Activated CD4-positive, alpha-beta memory T cell treated with anti-CD3 and anti-CD28 coated beads for 36 hours (primary cell): Measurements from ENCODE around the gene CADM1. TPM values are rescaled to one million over a fixed set of nuclear protein-coding genes. Genes with fewer than 3 reads are reported as not detected.

ENCODE experiments used
- CTCF ChIA-PET: fragments of 350-600 bp; sonication (Branson Sonifier 250); formaldehyde crosslinking; loops from one replicate; lab custom pipeline; 2021; ENCODE audit warnings: antibody characterized with exemption, inconsistent platforms; lab: Charles Lee
- POLR2A ChIA-PET: fragments of 350-600 bp; sonication (Branson Sonifier 250); formaldehyde crosslinking; loops from one replicate; lab custom pipeline; 2021; ENCODE audit warnings: antibody characterized with exemption; lab: Charles Lee
- DNase-seq: peaks from one replicate; pipeline ENCODE4 v3.0.0-alpha.2; 2020
- H3K27ac Mint-ChIP-seq: one replicate; pipeline ENCODE4 v1.8.0; 2021; ENCODE audit warnings: mixed read lengths
- H3K27me3 Mint-ChIP-seq: one replicate; pipeline ENCODE4 v1.8.0; 2021; ENCODE audit warnings: mixed read lengths
- H3K36me3 Mint-ChIP-seq: one replicate; pipeline ENCODE4 v1.8.0; 2021; ENCODE audit warnings: mixed read lengths
- H3K4me1 Mint-ChIP-seq: one replicate; pipeline ENCODE4 v1.8.0; 2021; ENCODE audit warnings: low read depth, mixed read lengths
- H3K4me3 Mint-ChIP-seq: one replicate; pipeline ENCODE4 v1.8.0; 2021; ENCODE audit warnings: mild to moderate bottlenecking, mixed read lengths
- H3K9me3 Mint-ChIP-seq: one replicate; pipeline ENCODE4 v1.8.0; 2021; ENCODE audit warnings: mixed read lengths
- intact Hi-C: fragments of 100-400 bp; cut with micrococcal nuclease; formaldehyde crosslinking; loops from one replicate; pipeline ENCODE4 v1.15.1; 2023
- total RNA-seq, 2 experiments: library from RNA; stranded (reverse); gene quantifications; one replicate each; pipeline ENCODE4 v1.2.3, GENCODE V29; 2021

The CADM1 gene
- total RNA-seq, 2 experiments from 2014 or later: 0.95 to 1.5 TPM

- peaks cover 28% of the 10 kb centered on the region for H3K27me3 Mint-ChIP-seq
- H3K27ac Mint-ChIP-seq: no peak overlapping the region
- H3K9me3 Mint-ChIP-seq: no peaks in the 10 kb centered on the region
- peaks cover 35% of the 10 kb centered on the region for H3K4me1 Mint-ChIP-seq
- no peak for DNase-seq
- ChIA-PET POLR2A (no interaction called here), CTCF (no interaction called here)
- intact Hi-C loops: loop anchor here (5.0 kb wide), 1 partner anchor 281 kb away; the partner anchor contains the start of gene CADM1
- H3K4me3 Mint-ChIP-seq: no peak overlapping the region
- H3K36me3 Mint-ChIP-seq: no peaks in the 10 kb centered on the region
These were observed 283.3 kb downstream of the CADM1 start for GRCh38 chr11:115220911-115221310.

DNA sequence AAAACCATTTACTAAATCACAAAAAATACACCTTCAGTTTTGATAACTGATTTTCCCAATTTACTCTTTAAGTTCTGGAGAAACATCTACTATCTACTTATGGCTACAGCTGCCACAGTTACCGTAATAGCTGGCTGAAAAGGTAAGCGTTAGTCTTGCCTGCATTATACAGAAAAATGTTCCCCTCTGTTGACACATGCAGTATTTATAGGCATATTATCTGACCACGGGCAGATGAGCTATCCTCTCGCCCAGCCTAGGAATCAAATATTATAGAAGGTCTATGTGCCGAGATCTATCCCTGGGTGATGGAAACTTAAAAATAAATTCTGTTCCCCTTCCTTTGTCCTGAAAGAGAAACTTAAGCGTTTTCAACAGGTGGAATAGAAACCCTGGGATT, 283.8 kb downstream of the CADM1 start:
- Mint-ChIP-seq H3K36me3 (no peaks in the 10 kb centered on the region), H3K9me3 (no peaks in the 10 kb centered on the region), H3K4me1 (peaks cover 35% of the 10 kb centered on the region), H3K27ac (no peak overlapping the region), H3K4me3 (no peak overlapping the region), H3K27me3 (peaks cover 27% of the 10 kb centered on the region)
- CTCF ChIA-PET: no interaction called here
- intact Hi-C loops: loop anchor here (5.0 kb wide), 1 partner anchor 282 kb away; the partner anchor contains the start of gene CADM1
- POLR2A ChIA-PET: no interaction called here
- DNase-seq: no peak

DNA sequence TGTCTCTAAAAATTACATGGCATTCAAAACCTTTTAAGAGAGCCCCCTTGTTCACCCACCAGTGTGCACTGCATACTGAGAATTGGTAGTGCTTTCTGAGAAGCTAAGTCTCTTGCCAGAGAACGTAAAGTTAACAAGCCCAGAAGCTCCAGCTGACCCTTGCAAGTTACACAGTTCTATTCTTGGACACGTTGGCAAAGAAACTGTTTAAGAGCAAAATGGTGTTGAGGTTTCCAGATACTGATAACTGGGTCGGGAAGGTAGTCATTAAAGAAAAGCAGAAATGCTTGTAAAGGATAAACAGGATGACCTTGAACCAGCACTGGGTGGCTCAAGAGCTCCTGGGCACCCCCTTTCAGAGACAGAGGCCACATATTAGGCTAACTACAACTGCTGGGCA, 284.8 kb downstream of the CADM1 start:
- CTCF ChIA-PET: interaction anchor here (0.9 kb wide), 1 partner anchor 115 kb away, joined by 4 read pairs; no protein-coding TSS in a partner anchor
- no peak overlapping the region for H3K4me3 Mint-ChIP-seq
- peaks cover 35% of the 10 kb centered on the region for H3K4me1 Mint-ChIP-seq
- H3K9me3 Mint-ChIP-seq: no peaks in the 10 kb centered on the region
- peaks cover 19% of the 10 kb centered on the region for H3K27me3 Mint-ChIP-seq
- POLR2A ChIA-PET: interaction anchor here (1.2 kb wide), 1 partner anchor 25 kb away, joined by 3 read pairs; no protein-coding TSS in a partner anchor
- no peaks in the 10 kb centered on the region for H3K36me3 Mint-ChIP-seq
- no peak for DNase-seq
- no peak overlapping the region for H3K27ac Mint-ChIP-seq
- intact Hi-C loops: no loop called here

DNA sequence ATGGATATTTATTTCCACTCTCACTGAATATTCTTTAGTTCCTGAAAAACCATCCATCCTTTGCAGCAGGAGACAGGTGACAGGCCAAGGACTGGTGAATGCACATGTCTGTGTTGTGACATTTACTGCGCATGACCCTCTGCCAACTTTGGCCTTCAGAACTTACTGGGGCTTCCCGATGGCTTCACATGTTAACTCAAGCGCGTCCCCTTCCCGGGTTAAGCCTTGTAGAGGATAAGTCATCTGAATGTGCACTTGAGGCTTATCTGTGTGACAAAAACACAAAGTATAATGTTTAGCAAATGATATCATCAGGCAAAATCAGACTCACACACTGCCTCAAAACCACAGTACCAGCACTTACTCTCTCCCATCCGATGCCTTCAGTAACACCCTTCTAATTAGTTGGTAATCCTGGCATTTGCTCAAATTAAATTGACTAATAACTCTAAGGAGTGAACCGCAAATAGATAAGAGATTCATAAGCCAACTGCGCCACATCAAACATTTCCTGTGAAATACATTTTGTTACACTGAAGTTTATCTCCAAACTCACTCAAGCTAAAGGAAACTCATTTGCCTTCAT, 286.4 kb downstream of the CADM1 start:
- H3K9me3 Mint-ChIP-seq: no peaks in the 10 kb centered on the region
- peaks cover 28% of the 10 kb centered on the region for H3K4me1 Mint-ChIP-seq
- no peak overlapping the region for H3K4me3 Mint-ChIP-seq
- H3K27ac Mint-ChIP-seq: no peak overlapping the region
- ChIA-PET POLR2A (no interaction called here), CTCF (no interaction called here)
- intact Hi-C loops: no loop called here
- H3K36me3 Mint-ChIP-seq: no peaks in the 10 kb centered on the region
- H3K27me3 Mint-ChIP-seq: peaks cover 18% of the 10 kb centered on the region
- DNase-seq: no peak

- Mint-ChIP-seq H3K36me3 (no peaks in the 10 kb centered on the region), H3K4me1 (peaks cover 14% of the 10 kb centered on the region), H3K9me3 (no peaks in the 10 kb centered on the region), H3K4me3 (no peak overlapping the region), H3K27ac (no peak overlapping the region), H3K27me3 (peaks cover 18% of the 10 kb centered on the region)
- ChIA-PET POLR2A (no interaction called here), CTCF (interaction anchor here (1.0 to 1.5 kb wide), 2 partner anchors 9 to 44 kb away, joined by 3 read pairs; no protein-coding TSS in a partner anchor)
- intact Hi-C loops: no loop called here
- DNase-seq: no peak
These were observed 288.3 kb downstream of the CADM1 start for GRCh38 chr11:115215694-115216617.

DNA sequence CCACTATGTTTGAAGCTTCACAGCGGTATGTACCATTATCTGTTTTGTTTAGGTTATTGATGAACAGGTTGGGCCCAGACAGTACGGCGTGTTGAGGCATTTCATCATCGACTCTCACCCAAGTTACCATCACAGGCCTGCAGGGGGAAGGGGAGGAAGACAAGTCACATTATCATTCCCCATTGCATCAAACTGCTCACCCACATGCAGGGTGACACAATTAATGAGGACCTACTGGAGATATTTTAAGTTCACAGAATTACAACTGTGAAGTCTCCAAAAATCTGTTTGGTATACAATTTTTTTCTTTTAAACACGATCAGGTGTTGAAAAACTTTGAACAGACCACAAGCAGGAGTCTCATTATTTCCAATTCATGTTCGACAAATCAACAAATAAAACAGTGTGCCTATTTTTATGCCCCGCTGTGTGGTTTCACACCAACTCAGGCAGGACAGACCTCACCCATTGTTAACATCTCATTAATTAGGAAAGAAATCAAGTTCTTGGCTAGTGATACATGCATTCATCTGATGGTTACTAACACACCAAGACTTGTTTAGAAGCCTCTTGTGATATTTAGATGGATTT, 289.5 kb downstream of the CADM1 start:
- Mint-ChIP-seq H3K36me3 (no peaks in the 10 kb centered on the region), H3K27ac (no peak overlapping the region)

DNA sequence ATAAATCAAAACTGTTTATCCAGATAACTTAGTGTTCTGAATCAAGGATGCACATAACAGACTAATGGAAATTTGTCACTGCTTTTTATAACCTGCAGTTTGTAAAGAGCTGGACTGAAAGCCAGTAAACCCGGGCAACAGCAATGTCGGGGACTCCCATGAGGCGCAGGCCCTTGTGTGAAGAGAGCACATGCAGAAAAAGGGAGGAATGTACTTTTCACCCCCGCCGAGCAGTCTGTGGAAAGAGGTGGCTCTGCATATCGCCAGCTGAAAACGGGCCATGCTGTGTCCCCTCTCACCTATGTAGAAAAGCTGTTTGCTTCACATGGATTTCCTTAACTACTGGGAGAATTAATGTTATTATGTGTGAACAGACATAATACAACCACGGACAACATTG, 291.2 kb downstream of the CADM1 start:
- ChIA-PET POLR2A (no interaction called here), CTCF (no interaction called here)
- DNase-seq: no peak
- peaks cover 5% of the 10 kb centered on the region for H3K4me1 Mint-ChIP-seq
- no peak overlapping the region for H3K4me3 Mint-ChIP-seq
- no peaks in the 10 kb centered on the region for H3K9me3 Mint-ChIP-seq
- intact Hi-C loops: no loop called here
- peaks cover 8% of the 10 kb centered on the region for H3K27me3 Mint-ChIP-seq
- H3K27ac Mint-ChIP-seq: no peak overlapping the region
- H3K36me3 Mint-ChIP-seq: no peaks in the 10 kb centered on the region

More for the DNA sequence above, 289.5 kb downstream of the CADM1 start:
- ChIA-PET POLR2A (no interaction called here), CTCF (no interaction called here)
- H3K4me1 Mint-ChIP-seq: peaks cover 14% of the 10 kb centered on the region
- H3K9me3 Mint-ChIP-seq: no peaks in the 10 kb centered on the region
- no peak overlapping the region for H3K4me3 Mint-ChIP-seq
- no peak for DNase-seq
- H3K27me3 Mint-ChIP-seq: peaks cover 18% of the 10 kb centered on the region
- intact Hi-C loops: no loop called here

DNA sequence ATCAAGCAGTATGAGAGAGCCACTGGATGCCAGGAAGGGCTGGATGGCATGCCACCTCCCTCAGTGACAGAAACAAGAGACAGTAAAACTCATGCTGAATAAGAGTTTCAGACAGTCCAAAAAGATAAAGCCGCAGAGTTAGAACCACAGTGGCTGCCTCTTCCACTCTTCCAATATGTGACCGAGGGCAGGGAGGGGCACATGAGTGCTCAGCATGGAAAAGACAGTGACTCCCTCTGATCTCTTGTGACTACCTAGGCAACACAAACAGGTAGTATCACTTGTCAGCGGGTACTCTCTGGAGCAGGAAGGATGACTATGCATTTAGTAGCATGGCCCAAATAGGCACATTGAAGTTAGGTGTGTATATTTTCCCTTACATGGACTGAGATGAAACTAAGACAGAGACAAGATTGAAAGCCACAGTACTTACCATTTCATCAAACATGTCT, 295.4 kb downstream of the CADM1 start:
- H3K27me3 Mint-ChIP-seq: no peaks in the 10 kb centered on the region
- no peak overlapping the region for H3K4me3 Mint-ChIP-seq
- H3K4me1 Mint-ChIP-seq: no peaks in the 10 kb centered on the region
- DNase-seq: no peak
- no peaks in the 10 kb centered on the region for H3K9me3 Mint-ChIP-seq
- H3K27ac Mint-ChIP-seq: no peak overlapping the region
- H3K36me3 Mint-ChIP-seq: no peaks in the 10 kb centered on the region
- ChIA-PET CTCF (no interaction called here), POLR2A (no interaction called here)
- intact Hi-C loops: no loop called here

- ChIA-PET POLR2A (no interaction called here), CTCF (no interaction called here)
- no peak overlapping the region for H3K27ac Mint-ChIP-seq
These were observed 296.3 kb downstream of the CADM1 start for GRCh38 chr11:115207916-115208315.

DNA sequence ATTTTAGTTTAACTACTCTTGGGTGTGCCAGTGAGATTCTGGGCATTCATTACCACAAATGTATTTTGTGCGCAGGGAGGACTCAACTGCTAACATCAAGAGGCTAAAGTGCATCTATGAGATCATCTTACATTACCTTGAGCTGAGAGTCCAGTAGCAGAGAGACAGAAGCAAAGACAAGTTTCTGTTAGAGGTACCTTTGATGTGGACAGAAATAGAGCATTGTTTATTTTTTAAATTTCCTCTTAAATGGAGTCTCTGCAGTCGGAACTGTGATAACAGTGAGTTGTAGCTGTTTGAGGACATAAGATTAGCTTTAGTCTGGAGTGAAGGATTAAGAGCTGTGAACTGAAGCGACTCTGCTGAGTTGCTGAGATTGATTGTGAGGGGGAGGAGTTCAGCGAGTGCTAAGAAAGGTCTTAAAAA, 297.0 kb downstream of the CADM1 start:
- Mint-ChIP-seq H3K9me3 (no peaks in the 10 kb centered on the region), H3K27me3 (no peaks in the 10 kb centered on the region), H3K4me1 (no peaks in the 10 kb centered on the region), H3K4me3 (no peak overlapping the region), H3K36me3 (no peaks in the 10 kb centered on the region), H3K27ac (no peak overlapping the region)
- intact Hi-C loops: no loop called here
- ChIA-PET CTCF (interaction anchor here (1.0 kb wide), 1 partner anchor 9 kb away, joined by 3 read pairs; no protein-coding TSS in a partner anchor), POLR2A (no interaction called here)
- no peak for DNase-seq

More at GRCh38 chr11:115207916-115208315, 296.3 kb downstream of the CADM1 start:
- Mint-ChIP-seq H3K9me3 (no peaks in the 10 kb centered on the region), H3K36me3 (no peaks in the 10 kb centered on the region), H3K27me3 (no peaks in the 10 kb centered on the region), H3K4me3 (no peak overlapping the region), H3K4me1 (no peaks in the 10 kb centered on the region)
- intact Hi-C loops: no loop called here
- no peak for DNase-seq

DNA sequence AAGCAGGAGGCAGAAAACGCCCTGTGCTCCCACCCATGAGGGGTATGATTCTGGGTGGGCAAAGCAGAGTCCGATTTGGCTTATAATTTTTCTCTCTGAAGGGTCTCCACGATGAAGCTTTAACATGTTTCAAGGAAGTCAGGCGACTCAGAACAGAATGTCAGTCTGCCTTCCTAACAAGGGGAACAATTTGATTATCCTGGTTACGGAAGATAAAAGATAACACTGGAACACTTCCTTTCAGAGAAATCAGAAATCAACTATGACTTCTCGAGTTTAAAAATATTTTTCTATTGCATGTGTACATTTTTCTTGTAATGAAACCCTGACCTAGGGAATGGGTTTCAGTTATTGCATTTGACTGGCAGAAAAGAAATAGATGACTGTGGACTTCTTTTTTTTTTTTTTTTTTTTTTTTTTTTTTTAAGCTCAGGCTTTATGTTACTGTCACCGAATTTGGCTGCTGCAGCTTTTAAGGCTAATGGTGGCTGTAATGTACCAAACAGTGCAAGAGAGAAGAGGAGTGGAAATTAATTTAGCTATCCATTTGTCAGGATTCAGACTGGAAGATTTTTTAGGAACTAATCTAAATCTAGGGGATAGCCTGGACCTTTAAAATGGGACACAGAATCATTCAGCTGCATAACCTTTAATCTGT, 297.7 kb downstream of the CADM1 start:
- Mint-ChIP-seq H3K4me1 (no peaks in the 10 kb centered on the region), H3K27ac (no peak overlapping the region), H3K36me3 (no peaks in the 10 kb centered on the region), H3K27me3 (no peaks in the 10 kb centered on the region), H3K9me3 (no peaks in the 10 kb centered on the region), H3K4me3 (no peak overlapping the region)
- ChIA-PET CTCF (interaction anchor here (1.0 kb wide), 1 partner anchor 10 kb away, joined by 3 read pairs; no protein-coding TSS in a partner anchor), POLR2A (no interaction called here)
- intact Hi-C loops: no loop called here
- DNase-seq: no peak
